Osteoblast (primary cell): ENCODE data around the gene MCOLN3. TPM values are rescaled to one million over a fixed set of nuclear protein-coding genes. Genes with fewer than 3 reads are reported as not detected.

Experiments
- DNase-seq: peaks from one replicate; pipeline ENCODE4 v3.0.0; 2011; ENCODE audit warnings: low spot score, mixed read lengths; ENCODE audit not compliant: insufficient read length; ENCODE audit errors: missing footprints
- H2AFZ ChIP-seq: 2 replicates; pipeline ENCODE4 v1.6.0; 2011; ENCODE audit warnings: mild to moderate bottlenecking, low read length
- H3K27ac ChIP-seq: 2 replicates; pipeline ENCODE4 v1.5.1; 2011; ENCODE audit warnings: mild to moderate bottlenecking, low read depth, low read length, moderate library complexity
- H3K27me3 ChIP-seq: 2 replicates; pipeline ENCODE4 v1.6.0; 2012; ENCODE audit warnings: mild to moderate bottlenecking, control low read depth, inconsistent platforms, low read length, moderate library complexity; ENCODE audit not compliant: insufficient read depth
- H3K36me3 ChIP-seq: 2 replicates; pipeline ENCODE4 v1.5.1; 2011; ENCODE audit warnings: mild to moderate bottlenecking, low read length, control low read depth, moderate library complexity; ENCODE audit not compliant: insufficient read depth
- H3K4me1 ChIP-seq: 2 replicates; pipeline ENCODE4 v1.5.1; 2011; ENCODE audit warnings: mild to moderate bottlenecking, low read length, control low read depth, moderate library complexity; ENCODE audit not compliant: insufficient read depth
- H3K4me2 ChIP-seq: 2 replicates; pipeline ENCODE4 v1.6.0; 2011; ENCODE audit warnings: mild to moderate bottlenecking, low read length; ENCODE audit not compliant: insufficient read depth
- H3K4me3 ChIP-seq: fragments of 200-600 bp; sonication (generic); 3 replicates; pipeline ENCODE4 v1.5.1; 2012; ENCODE audit warnings: mild to moderate bottlenecking, low read length, inconsistent platforms; ENCODE audit not compliant: insufficient read depth
- H3K79me2 ChIP-seq: 2 replicates; pipeline ENCODE4 v1.6.0; 2012; ENCODE audit warnings: mild to moderate bottlenecking, low read length, control low read depth, inconsistent platforms; ENCODE audit not compliant: insufficient read depth
- H3K9me3 ChIP-seq: 2 replicates; pipeline ENCODE4 v1.5.1; 2011; ENCODE audit warnings: low read depth, low read length, control low read depth
- H4K20me1 ChIP-seq: 2 replicates; pipeline ENCODE4 v1.6.0; 2012; ENCODE audit warnings: mild to moderate bottlenecking, low read length, control low read depth; ENCODE audit not compliant: insufficient read depth
- total RNA-seq: library from RNA; depleted of rRNA; stranded (reverse); fragments of >200 nt; gene quantifications from 2 replicates; pipeline ENCODE4 v1.2.3, GENCODE V29; 2012
- TF ChIP-seq, protein P1 (sequence below): IDR thresholded peaks from 2 replicates; pipeline ENCODE4 v1.5.1; 2011; ENCODE audit warnings: mild to moderate bottlenecking, low read depth, low read length, moderate library complexity; ENCODE audit errors: extremely low read depth

MCOLN3 gene
- total RNA-seq, 1 donor: 4.0 TPM

DNA sequence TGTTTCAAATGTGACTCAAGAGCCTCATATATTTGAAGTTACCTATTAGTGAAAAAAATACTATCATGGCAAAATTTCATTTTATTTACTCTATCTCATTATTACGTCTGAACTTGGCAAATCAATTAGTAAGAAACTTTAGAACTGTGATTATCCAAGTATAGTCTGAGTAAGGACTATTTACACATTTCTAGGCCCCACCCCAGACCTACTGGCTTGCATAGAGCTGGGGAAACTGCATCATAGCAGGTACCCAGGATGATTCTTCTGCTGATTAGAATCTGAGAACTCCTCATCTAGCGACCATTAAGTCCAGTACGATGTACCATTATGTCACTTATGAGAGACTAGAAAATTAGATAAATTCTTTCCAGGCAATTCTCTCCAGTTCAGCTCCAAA, 20.1 kb downstream of the MCOLN3 start:
- no peak overlapping the region for H3K27ac ChIP-seq
- H3K79me2 ChIP-seq: no peaks in the 10 kb centered on the region
- TF ChIP-seq, protein P1, sequence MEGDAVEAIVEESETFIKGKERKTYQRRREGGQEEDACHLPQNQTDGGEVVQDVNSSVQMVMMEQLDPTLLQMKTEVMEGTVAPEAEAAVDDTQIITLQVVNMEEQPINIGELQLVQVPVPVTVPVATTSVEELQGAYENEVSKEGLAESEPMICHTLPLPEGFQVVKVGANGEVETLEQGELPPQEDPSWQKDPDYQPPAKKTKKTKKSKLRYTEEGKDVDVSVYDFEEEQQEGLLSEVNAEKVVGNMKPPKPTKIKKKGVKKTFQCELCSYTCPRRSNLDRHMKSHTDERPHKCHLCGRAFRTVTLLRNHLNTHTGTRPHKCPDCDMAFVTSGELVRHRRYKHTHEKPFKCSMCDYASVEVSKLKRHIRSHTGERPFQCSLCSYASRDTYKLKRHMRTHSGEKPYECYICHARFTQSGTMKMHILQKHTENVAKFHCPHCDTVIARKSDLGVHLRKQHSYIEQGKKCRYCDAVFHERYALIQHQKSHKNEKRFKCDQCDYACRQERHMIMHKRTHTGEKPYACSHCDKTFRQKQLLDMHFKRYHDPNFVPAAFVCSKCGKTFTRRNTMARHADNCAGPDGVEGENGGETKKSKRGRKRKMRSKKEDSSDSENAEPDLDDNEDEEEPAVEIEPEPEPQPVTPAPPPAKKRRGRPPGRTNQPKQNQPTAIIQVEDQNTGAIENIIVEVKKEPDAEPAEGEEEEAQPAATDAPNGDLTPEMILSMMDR: no peak
- no peak overlapping the region for H2AFZ ChIP-seq
- H3K4me3 ChIP-seq: no peak overlapping the region
- H3K9me3 ChIP-seq: no peaks in the 10 kb centered on the region
- H4K20me1 ChIP-seq: no peaks in the 10 kb centered on the region
- peaks cover 7% of the 10 kb centered on the region for H3K27me3 ChIP-seq
- H3K4me2 ChIP-seq: no peak overlapping the region
- H3K4me1 ChIP-seq: peaks cover 3% of the 10 kb centered on the region
- H3K36me3 ChIP-seq: no peaks in the 10 kb centered on the region
- no peak for DNase-seq

DNA sequence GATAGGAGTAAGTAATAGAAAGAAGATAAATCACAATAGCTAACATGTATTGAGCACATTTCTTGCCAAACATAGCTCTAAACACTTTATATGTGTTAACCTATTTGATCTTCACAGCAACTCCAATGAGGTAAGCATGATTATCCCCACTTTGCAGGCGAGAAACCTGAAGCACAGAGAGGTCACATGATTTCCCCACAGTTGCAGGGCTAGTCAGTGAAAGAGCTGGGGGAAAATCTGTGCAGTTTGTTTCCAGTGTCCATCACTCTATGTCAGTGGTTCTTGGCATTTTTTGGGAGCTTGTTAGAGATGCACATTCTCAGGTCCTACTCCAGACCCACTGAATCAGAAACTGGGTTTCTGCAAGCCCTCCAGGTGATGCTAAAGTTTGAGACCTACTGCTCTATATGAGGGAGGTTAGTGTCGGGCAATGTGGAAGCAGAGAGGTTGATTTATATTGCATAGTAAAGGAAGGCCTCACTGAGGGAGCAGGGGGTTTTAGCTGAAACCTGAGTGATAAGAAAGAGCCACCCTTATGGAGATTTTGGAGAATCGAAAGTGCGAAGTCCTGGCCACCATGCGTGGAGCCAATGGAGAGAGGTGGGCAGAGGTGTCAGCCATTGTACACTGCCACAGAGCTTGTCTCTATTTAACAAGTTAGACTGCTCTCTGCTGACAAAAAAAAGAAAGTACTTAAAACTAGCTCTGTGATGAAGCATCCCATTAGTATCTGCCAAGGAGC, 20.9 kb downstream of the MCOLN3 start:
- Histone ChIP-seq H3K79me2 (no peaks in the 10 kb centered on the region), H3K36me3 (no peaks in the 10 kb centered on the region), H3K4me1 (no peaks in the 10 kb centered on the region), H3K9me3 (no peaks in the 10 kb centered on the region), H3K27ac (no peak overlapping the region), H3K27me3 (peaks cover 7% of the 10 kb centered on the region), H3K4me2 (no peak overlapping the region), H4K20me1 (no peaks in the 10 kb centered on the region), H2AFZ (peak overlapping the region; percentile 78), H3K4me3 (no peak overlapping the region)
- TF ChIP-seq, protein P1: peak; percentile 29
- no peak for DNase-seq

DNA sequence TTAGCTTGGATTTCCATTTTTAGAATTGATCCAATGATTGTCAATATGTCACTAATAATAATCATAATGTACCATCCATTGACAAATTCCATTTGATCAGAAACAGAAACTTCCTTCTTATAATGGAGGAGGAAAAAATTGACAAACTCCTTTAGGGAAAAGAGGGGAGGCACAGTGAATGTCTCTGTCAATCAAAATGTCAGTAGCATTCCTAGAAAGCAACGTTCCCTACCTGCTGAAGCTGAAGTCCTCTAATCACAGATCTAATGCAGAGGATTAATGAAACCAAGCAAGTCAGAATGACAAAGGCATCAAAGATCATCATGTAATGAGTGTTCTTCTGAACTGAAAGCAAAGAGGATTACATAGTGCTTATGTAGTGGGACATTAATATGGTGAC, 22.4 kb downstream of the MCOLN3 start:
- Histone ChIP-seq H3K27ac (no peak overlapping the region), H4K20me1 (no peaks in the 10 kb centered on the region), H3K4me1 (no peaks in the 10 kb centered on the region), H3K9me3 (no peaks in the 10 kb centered on the region), H3K79me2 (no peaks in the 10 kb centered on the region), H3K27me3 (peaks cover 12% of the 10 kb centered on the region), H2AFZ (no peak overlapping the region), H3K36me3 (no peaks in the 10 kb centered on the region), H3K4me3 (no peak overlapping the region), H3K4me2 (no peak overlapping the region)
- no peak for DNase-seq
- TF ChIP-seq, protein P1: no peak

DNA sequence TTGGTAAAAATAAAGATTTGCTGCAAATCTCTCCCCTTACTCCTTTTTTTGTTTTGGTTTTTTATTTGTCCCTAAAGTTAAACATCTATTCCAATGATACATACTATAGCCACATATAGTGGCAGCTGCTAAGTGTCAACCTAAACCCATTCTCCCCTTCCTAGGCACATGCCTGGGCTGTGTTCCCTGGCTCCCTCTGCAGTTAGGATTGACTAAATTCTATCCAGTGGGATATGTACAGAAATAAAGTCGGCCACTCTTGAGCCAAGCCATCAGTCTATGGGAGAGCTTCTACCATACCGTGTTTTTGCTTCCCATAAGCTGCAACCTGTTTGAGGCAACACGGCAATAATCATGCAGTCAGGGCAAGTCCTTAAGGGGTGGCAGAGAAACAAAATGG, 23.6 kb downstream of the MCOLN3 start:
- no peaks in the 10 kb centered on the region for H3K36me3 ChIP-seq
- H2AFZ ChIP-seq: no peak overlapping the region
- no peak overlapping the region for H3K4me3 ChIP-seq
- H3K79me2 ChIP-seq: no peaks in the 10 kb centered on the region
- H3K9me3 ChIP-seq: no peaks in the 10 kb centered on the region
- H3K27ac ChIP-seq: no peak overlapping the region
- peaks cover 18% of the 10 kb centered on the region for H3K27me3 ChIP-seq
- TF ChIP-seq, protein P1: no peak
- H3K4me2 ChIP-seq: no peak overlapping the region
- H3K4me1 ChIP-seq: no peaks in the 10 kb centered on the region
- DNase-seq: no peak
- no peaks in the 10 kb centered on the region for H4K20me1 ChIP-seq
